ENCODE data around the gene PTPN9.
"Not testable (repeated sequence)": the region's sequence is repeated elsewhere in the genome, so short reads cannot be mapped to it uniquely, and the experiment has no call there.

- TF ChIP-seq ZBTB33 (IDR thresholded peaks at IDR 0.05); ZNF274 (IDR thresholded peaks at IDR 0.05; ENCODE audit: insufficient read depth, insufficient read length); ZSCAN29 (IDR thresholded peaks at IDR 0.05); MYC (IDR thresholded peaks at IDR 0.05; ENCODE audit: insufficient read depth, insufficient read length, insufficient replicate concordance, low read length, severe bottlenecking); PBX3 (IDR thresholded peaks at IDR 0.05; ENCODE audit: insufficient replicate concordance, low read depth, low read length); CTCF (IDR thresholded peaks at IDR 0.05 in 2 of 3, conservative IDR thresholded peaks at IDR 0.05 in 1 of 3; ENCODE audit: control insufficient read depth in 2 of 3, extremely low read depth in 1 of 3, insufficient read depth in 1 of 3, low read depth in 3 of 3, low read length in 3 of 3); FOXK2 (IDR thresholded peaks at IDR 0.05); USF1 (IDR thresholded peaks at IDR 0.05; ENCODE audit: borderline replicate concordance, extremely low read length, insufficient read depth, low read depth, low read length); RCOR1 (conservative IDR thresholded peaks at IDR 0.05; ENCODE audit: low read depth, low read length); CHD2 (IDR thresholded peaks at IDR 0.05; ENCODE audit: borderline replicate concordance, low read depth, low read length); SMC3 (IDR thresholded peaks at IDR 0.05; ENCODE audit: borderline replicate concordance, low read length); ETV6 (conservative IDR thresholded peaks at IDR 0.05 in 1 of 2, IDR thresholded peaks at IDR 0.05 in 1 of 2; ENCODE audit: borderline replicate concordance in 1 of 2, low read depth in 1 of 2): not testable (repeated sequence)
Observed at GRCh38 chr15:75483556-75483955, 95.6 kb downstream of the PTPN9 start.
